HepG2 (cell line): ENCODE data around the gene FCHSD1. TPM values are rescaled to one million over a fixed set of nuclear protein-coding genes. Genes with fewer than 3 reads are reported as not detected.
A peak's percentile ranks its signal among the peaks of the same experiment; 100 is the strongest.

Experiments used
- GTF2F1 ChIP-seq: fragments of 150-350 bp; IDR thresholded peaks from 2 replicates; pipeline ENCODE4 v1.6.1; 2014; ENCODE audit warnings: low read length
- HOXA3 ChIP-seq: sonication (generic); formaldehyde crosslinking; IDR thresholded peaks from 2 replicates; pipeline ENCODE4 v1.5.0; 2020; ENCODE audit warnings: missing genetic modification reagents
- KLF13 ChIP-seq: sonication (generic); formaldehyde crosslinking; IDR thresholded peaks from 2 replicates; pipeline ENCODE4 v1.4.0; 2020; ENCODE audit warnings: mild to moderate bottlenecking, missing genetic modification reagents
- KLF6 ChIP-seq: IDR thresholded peaks from 2 replicates; pipeline ENCODE4 v1.8.0; 2016; ENCODE audit warnings: missing biosample characterization, missing genetic modification reagents
- PHF20 ChIP-seq: sonication (generic); formaldehyde crosslinking; IDR thresholded peaks from 2 replicates; pipeline ENCODE4 v1.5.0; 2020; ENCODE audit warnings: mild to moderate bottlenecking, missing genetic modification reagents
- SAFB2 ChIP-seq: sonication (generic); formaldehyde crosslinking; IDR thresholded peaks from 2 replicates; pipeline ENCODE4 v1.5.1; 2020; ENCODE audit warnings: missing genetic modification reagents, low read depth, mild to moderate bottlenecking, borderline replicate concordance
- SP5 ChIP-seq: IDR thresholded peaks from 2 replicates; pipeline ENCODE4 v1.6.1; 2016; ENCODE audit warnings: low read depth, borderline replicate concordance
- TSC22D2 ChIP-seq: sonication (generic); formaldehyde crosslinking; IDR thresholded peaks from 2 replicates; pipeline ENCODE4 v1.5.1; 2020; ENCODE audit warnings: missing genetic modification reagents, mild to moderate bottlenecking, borderline replicate concordance
- ZBTB20 ChIP-seq: sonication (generic); formaldehyde crosslinking; IDR thresholded peaks from 2 replicates; pipeline ENCODE4 v1.8.1; 2023; ENCODE audit warnings: missing genetic modification reagents, low read depth, mild to moderate bottlenecking, borderline replicate concordance
- ZNF260 ChIP-seq: sonication (generic); formaldehyde crosslinking; IDR thresholded peaks from 2 replicates; pipeline ENCODE4 v1.4.0; 2020; ENCODE audit warnings: missing genetic modification reagents, low read depth, mild to moderate bottlenecking, borderline replicate concordance
- ZNF33A ChIP-seq: sonication (generic); formaldehyde crosslinking; IDR thresholded peaks from 2 replicates; pipeline ENCODE4 v1.5.1; 2020; ENCODE audit warnings: missing genetic modification reagents, mild to moderate bottlenecking, moderate library complexity, borderline replicate concordance
- ZNF407 ChIP-seq: sonication (generic); formaldehyde crosslinking; IDR thresholded peaks from one replicate; pipeline ENCODE4 v1.5.1; 2020; ENCODE audit warnings: mild to moderate bottlenecking, missing genetic modification reagents; ENCODE audit errors: not compliant biosample characterization
- ZXDC ChIP-seq: sonication (generic); formaldehyde crosslinking; IDR thresholded peaks from 2 replicates; pipeline ENCODE4 v1.5.0; 2020; ENCODE audit warnings: mild to moderate bottlenecking, missing genetic modification reagents
- polyA plus RNA-seq, 8 experiments: library from polyadenylated mRNA; depleted of rRNA in 3 of 8; stranded (reverse) in 7 of 8; unstranded in 1 of 8; fragments of >200 nt; fragmentation: Illumina TruSeq in 4 of 8; extraction: Trizol in 4 of 8; gene quantifications; 2 replicates each; pipeline versions ENCODE4 v1.2.1 to v1.2.3, GENCODE V29; 2011 to 2016; ENCODE audit warnings: low read depth in 4 of 8, missing spikeins in 1 of 8, mixed read lengths in 1 of 8; ENCODE audit not compliant: insufficient read depth in 1 of 8
- total RNA-seq, 5 experiments: library from RNA; depleted of rRNA; stranded (reverse); fragments of >200 nt; fragmentation: Illumina TruSeq; extraction: Trizol; gene quantifications; 2 replicates each; pipeline ENCODE4 v1.2.3, GENCODE V29; 2016; ENCODE audit warnings: low read depth in 1 of 5
- TF ChIP-seq, protein P1 (sequence below): sonication (generic); formaldehyde crosslinking; conservative IDR thresholded peaks from 2 replicates; pipeline ENCODE4 v1.4.0; 2020; ENCODE audit warnings: missing genetic modification reagents
- TF ChIP-seq, protein P2 (sequence below): sonication (generic); formaldehyde crosslinking; IDR thresholded peaks from 2 replicates; pipeline ENCODE4 v1.4.0; 2020; ENCODE audit warnings: missing genetic modification reagents, mild to moderate bottlenecking, borderline replicate concordance

The FCHSD1 gene
- total and polyA plus RNA-seq, 2 of the 13 experiments (the other 11 are each of a cell fraction or from before 2014, with no cell fraction given): 5.5 to 15.4 TPM

DNA sequence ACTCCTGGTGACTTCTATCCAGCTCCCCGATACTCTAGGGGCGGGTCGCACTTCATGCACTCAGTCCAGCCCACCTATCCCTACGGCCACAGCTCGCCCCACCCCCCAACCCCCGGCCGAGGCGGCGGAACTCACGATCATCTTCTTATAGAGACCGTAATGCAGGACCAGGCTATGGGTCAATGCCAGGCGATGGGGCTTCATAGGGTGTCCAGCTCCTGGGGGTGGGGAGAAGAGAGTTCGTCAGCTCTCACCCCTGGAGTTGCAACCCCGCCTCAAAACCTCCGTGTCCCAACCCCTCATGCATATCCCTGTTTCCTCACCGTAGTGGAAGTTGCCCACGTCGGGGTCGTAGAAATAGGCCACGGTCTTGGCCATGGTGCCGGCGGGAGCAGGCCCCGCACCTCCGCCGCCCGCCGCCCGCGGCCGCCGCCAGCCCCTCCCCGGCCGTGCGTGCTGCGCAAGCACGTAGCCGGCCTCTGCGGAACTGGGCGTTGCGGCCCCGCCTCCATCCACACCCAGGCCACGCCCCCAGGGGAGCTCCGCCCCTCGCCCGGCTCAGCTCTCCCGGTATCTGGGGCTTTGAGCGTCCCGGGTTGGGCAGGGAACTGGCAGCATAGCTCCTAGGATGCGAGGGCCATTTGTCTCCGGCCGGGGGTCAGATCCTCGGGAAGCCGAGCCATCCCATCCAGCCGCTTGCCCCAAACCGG lies 14.7 kb downstream of the FCHSD1 start, which contains the start of the genes HDAC3 and RELL2 (continued):
- 0 out of 2 replicates have a peak, but pooled peaks have one; percentile 27 for TF ChIP-seq ZXDC
- peak; percentile 67 for TF ChIP-seq HOXA3 (CRISPR knock-in tag)
- no peak for TF ChIP-seq GTF2F1
- TF ChIP-seq SAFB2 (CRISPR knock-in tag): peak; percentile 4; the same call in 1 of the 2 replicates
- no peak for TF ChIP-seq TSC22D2 (CRISPR knock-in tag)
- TF ChIP-seq, protein P1, sequence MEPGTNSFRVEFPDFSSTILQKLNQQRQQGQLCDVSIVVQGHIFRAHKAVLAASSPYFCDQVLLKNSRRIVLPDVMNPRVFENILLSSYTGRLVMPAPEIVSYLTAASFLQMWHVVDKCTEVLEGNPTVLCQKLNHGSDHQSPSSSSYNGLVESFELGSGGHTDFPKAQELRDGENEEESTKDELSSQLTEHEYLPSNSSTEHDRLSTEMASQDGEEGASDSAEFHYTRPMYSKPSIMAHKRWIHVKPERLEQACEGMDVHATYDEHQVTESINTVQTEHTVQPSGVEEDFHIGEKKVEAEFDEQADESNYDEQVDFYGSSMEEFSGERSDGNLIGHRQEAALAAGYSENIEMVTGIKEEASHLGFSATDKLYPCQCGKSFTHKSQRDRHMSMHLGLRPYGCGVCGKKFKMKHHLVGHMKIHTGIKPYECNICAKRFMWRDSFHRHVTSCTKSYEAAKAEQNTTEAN: peak; percentile 60; the same call in 1 of the 2 replicates
- 0 out of 2 replicates have a peak, but pooled peaks have one; percentile 22 for TF ChIP-seq SP5 (CRISPR knock-in tag)
- TF ChIP-seq KLF6 (CRISPR knock-in tag): no peak
- TF ChIP-seq ZNF407 (CRISPR knock-in tag): peak; percentile 11
- TF ChIP-seq, protein P2, sequence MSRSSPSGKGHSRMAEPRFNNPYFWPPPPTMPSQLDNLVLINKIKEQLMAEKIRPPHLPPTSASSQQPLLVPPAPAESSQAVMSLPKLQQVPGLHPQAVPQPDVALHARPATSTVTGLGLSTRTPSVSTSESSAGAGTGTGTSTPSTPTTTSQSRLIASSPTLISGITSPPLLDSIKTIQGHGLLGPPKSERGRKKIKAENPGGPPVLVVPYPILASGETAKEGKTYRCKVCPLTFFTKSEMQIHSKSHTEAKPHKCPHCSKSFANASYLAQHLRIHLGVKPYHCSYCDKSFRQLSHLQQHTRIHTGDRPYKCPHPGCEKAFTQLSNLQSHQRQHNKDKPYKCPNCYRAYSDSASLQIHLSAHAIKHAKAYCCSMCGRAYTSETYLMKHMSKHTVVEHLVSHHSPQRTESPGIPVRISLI (CRISPR knock-in tag): no peak
- no peak for TF ChIP-seq KLF13 (CRISPR knock-in tag)
- no peak for TF ChIP-seq ZNF33A (CRISPR knock-in tag)
- 0 out of 2 replicates have a peak, but pooled peaks have one; percentile 16 for TF ChIP-seq ZBTB20 (CRISPR knock-in tag)
- TF ChIP-seq ZNF260 (CRISPR knock-in tag): no peak
- TF ChIP-seq PHF20 (CRISPR knock-in tag): peak; percentile 45
